GM12864 (cell line): Measurements from ENCODE around the gene DHX35.
A peak's percentile ranks its signal among the peaks of the same experiment; 100 is the strongest.

Experiments used
- DNase-seq: peaks from one replicate; pipeline ENCODE4 v3.0.0-alpha.2; 2011; ENCODE audit warnings: low read depth
- H3K4me3 ChIP-seq: 2 replicates; pipeline ENCODE4 v1.5.1; 2011; ENCODE audit warnings: mild to moderate bottlenecking, low read depth, low read length, control low read depth
- CTCF ChIP-seq: IDR thresholded peaks from 2 replicates; pipeline ENCODE4 v1.5.1; 2011; ENCODE audit warnings: low read depth, mild to moderate bottlenecking, moderate library complexity, low read length, control low read depth, inconsistent platforms; ENCODE audit errors: missing control alignments

Gene DHX35

GRCh38 chr20:39072653-39073052, 110.5 kb downstream of the DHX35 start:
- no peak for DNase-seq
- H3K4me3 ChIP-seq: no peak overlapping the region
- TF ChIP-seq CTCF: no peak

- TF ChIP-seq CTCF: no peak
- no peak overlapping the region for H3K4me3 ChIP-seq
- no peak for DNase-seq
These were observed 113.6 kb downstream of the DHX35 start for GRCh38 chr20:39075731-39076130.

- TF ChIP-seq CTCF: no peak
- DNase-seq: no peak
These were observed 114.8 kb downstream of the DHX35 start for GRCh38 chr20:39076958-39077357.

GRCh38 chr20:39080326-39080725, 118.2 kb downstream of the DHX35 start:
- no peak for TF ChIP-seq CTCF
- DNase-seq: no peak
- no peak overlapping the region for H3K4me3 ChIP-seq

More at GRCh38 chr20:39076958-39077357, 114.8 kb downstream of the DHX35 start:
- no peak overlapping the region for H3K4me3 ChIP-seq

GRCh38 chr20:39081255-39081654, 119.1 kb downstream of the DHX35 start:
- peak; percentile 90 for TF ChIP-seq CTCF
- no peak overlapping the region for H3K4me3 ChIP-seq
- peak; percentile 31 for DNase-seq

- no peak for DNase-seq
- no peak overlapping the region for H3K4me3 ChIP-seq
- TF ChIP-seq CTCF: no peak
These were observed 120.7 kb downstream of the DHX35 start for GRCh38 chr20:39082622-39083398.

GRCh38 chr20:39083761-39084160, 121.6 kb downstream of the DHX35 start:
- TF ChIP-seq CTCF: no peak
- H3K4me3 ChIP-seq: no peak overlapping the region
- no peak for DNase-seq
